ENCODE measurements around the gene PGM3.

PGM3 gene

DNA sequence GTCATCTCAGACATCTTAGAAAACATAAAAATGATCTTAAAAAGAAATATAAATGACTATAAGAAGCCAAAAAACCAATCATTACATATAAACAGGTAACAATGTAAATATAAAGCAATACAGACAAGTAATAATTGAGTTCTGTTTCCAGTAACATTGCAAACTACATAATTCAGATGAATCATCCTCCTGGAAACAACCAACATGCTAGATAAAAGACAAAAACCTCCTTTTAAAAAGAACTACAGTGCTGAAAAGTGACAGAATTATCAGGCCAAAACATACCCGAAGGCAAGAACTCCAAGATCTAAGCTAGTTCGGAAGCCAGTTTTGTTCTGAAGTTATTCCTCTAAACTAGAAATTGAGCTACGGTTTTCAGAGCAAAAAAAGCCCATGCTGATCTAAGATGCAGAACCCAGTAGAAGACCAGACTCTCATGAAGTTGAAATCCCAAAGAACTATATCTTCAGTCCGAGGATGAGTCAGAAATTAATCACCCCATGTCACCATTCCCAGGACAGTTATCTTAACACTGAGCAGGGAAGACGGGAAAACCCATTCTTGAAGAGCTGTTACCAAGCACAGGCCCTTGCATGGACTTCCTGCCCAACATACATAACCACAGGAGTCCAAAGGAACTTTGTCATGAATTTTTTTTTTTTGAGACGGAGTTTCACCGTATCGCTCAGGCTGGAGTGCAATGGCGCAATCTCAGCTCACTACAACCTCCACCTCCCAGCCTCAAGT lies 9.8 kb downstream of the PGM3 start:
- no peak for FAIRE-seq

GRCh38 chr6:83182114-83182513 lies 11.0 kb downstream of the PGM3 start:
- no peak for FAIRE-seq

DNA sequence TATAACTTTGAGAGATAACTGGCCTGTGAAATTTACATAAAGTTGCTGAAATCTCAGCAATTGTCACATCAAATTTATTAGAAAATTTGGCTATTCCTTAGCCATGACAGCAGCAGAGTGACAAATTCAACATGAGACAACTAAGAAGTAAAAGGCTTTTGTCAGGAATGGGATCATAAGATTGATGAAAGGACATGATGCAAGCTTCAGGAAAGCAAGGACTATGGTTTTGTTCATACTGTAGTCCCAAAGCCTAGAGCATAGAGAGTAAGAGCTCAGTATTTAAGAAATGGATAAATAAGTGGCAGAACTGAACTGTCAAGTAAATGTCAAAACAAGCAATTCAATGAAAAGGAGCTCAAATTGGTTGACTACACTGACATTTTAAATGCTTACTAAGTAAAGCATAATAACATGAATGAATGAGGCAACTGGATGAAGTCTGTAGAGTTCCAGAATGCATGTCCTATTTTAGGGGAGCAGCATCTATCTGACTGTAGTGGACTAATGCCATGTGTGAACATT lies 12.6 kb downstream of the PGM3 start:
- no peak for FAIRE-seq

DNA sequence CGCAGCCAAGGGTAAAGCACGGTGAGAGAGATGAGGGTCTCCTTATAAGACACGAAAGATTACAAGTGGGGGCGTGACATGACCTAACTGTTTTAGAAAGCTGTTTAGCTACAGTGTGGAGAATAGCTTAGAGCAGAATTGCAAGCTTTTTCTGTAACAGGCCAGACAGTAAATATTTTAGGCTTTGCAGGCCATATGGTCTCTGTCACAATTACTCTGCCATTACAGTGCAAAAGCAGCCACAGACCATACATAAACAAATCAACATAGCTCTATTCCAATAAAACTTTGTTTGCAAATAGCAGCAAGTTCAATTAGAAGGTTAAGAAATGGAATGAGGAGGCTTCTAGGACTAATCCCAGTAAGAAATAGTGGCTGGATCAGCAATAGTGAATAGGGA lies 16.8 kb downstream of the PGM3 start:
- no peak for FAIRE-seq

- FAIRE-seq: no peak
These were observed 23.6 kb downstream of the PGM3 start for GRCh38 chr6:83169511-83169910.

DNA sequence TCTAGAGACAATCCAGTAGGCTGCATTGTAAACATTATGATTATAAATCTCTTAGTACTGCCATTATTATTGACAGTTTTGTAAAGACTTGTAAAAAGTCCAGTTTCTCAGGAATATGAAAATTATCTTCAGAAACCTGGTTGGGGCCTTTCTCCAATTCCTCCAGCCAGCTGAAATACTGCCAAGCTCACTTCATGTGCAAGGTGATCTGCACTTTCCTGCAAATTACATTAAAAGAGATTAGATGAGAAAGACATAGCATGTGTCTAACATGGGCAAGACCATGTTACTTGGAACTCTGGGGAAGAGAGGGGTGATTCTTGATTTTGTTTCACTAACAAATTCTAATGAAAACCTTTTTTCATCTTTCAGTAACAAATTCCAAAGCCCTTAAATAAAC lies 24.0 kb downstream of the PGM3 start:
- no peak for FAIRE-seq

DNA sequence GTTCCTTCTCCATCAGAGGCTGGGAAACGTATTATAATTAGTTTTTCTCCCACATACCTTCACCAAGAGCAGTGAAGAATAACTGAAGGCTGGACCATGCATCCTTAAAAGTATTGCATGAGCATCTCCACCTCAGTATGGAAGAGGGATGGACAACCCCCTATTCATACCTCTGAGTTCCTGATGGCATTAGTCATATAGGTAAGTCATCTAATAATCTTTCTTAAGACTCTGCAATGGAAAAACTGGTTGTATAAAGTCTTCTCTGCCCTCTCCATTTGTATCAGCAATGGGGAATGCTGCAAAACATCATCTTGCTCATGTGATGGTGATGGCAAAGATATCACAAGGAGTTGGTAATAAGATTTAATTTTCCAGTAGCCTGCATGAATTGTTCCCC lies 24.5 kb downstream of the PGM3 start:
- FAIRE-seq: no peak

DNA sequence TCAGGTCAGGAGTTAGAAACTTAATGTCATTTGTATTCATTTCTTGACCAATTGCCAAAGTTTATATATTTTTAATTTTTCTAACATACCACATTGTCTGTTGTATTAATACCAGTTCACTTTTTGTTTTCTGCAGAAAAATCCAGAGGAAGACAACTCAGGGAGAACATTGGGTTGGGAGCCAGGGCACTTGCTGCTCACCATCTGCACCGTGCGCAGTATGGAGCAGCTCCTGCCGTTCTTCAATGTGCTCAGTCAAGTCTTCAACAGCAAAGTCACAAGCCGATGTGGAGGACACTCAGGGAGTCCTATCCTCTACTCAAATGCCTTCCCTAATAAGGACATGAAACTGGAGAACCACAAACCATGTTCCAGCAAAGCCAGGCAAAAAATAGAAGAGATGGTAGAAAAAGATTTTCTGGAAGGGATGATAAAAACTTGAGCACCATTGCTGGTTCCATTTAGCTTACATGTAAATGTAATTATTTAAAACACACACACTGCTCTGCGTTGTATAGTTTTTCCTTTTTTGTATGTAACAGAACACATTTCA lies 25.3 kb downstream of the PGM3 start:
- FAIRE-seq: no peak

GRCh38 chr6:83160167-83160566 lies 32.9 kb downstream of the PGM3 start:
- FAIRE-seq: no peak

DNA sequence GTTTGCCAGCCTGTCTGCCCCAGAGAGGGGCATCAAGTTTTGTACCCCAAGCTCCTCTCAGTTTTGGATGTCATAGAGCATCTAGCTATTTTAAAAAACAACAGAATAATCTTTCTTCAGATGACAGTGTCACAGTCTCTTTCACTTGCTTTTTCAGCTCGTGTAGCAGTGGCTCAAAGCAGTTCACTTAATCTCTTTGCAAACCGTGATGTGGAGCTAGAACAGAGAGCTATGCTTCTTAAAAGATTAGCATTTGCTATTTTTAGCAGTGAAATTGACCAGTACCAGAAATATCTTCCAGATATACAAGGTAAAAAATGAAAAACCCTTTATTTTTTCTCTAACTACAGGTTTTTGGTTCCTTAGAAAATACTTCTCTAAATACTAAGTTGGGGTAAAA lies 37.3 kb downstream of the PGM3 start:
- no peak for FAIRE-seq

GRCh38 chr6:83153883-83154521 lies 39.1 kb downstream of the PGM3 start:
- no peak for FAIRE-seq

DNA sequence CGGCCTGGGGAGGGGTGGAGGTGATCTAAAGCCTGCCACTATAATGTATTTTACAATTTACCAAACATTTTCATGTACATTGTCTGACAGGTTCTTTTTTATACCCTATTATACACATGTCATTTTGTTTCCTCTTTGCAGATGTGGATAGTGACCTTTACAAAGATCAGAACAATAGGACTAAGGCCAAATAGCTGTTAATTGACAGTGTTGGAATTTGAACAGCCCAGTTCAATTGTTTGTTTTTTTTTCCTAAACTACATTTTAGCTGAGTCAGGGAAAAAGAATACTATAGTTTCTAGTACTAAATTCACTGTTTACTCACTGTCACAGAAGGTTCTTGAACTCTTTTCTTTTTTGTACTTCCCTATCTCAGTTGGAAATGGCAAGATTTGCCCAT lies 40.2 kb downstream of the PGM3 start:
- FAIRE-seq: no peak

- no peak for FAIRE-seq
These were observed 42.0 kb downstream of the PGM3 start for GRCh38 chr6:83151114-83151513.

- FAIRE-seq: no peak
These were observed 54.3 kb downstream of the PGM3 start for GRCh38 chr6:83138758-83139157.

GRCh38 chr6:83138118-83138722 lies 54.8 kb downstream of the PGM3 start:
- FAIRE-seq: no peak

DNA sequence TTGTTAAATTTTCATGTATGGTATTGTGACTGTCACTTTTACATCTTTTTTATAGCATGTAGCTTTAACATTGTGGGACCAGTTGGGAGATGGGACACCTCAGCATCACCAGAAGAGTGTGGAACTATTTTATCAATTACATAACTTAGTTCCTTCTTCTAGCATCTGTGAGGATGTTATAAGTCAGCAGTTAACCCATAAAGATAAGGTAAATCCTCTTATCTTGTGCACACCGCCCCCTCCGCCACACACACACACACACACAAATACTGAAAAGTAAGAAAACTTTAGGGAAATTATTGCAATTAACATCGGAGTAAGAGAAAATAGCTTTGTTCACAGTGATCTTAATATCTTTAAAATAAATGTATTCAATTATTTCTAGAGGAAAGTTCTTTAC lies 60.9 kb downstream of the PGM3 start:
- FAIRE-seq: no peak

DNA sequence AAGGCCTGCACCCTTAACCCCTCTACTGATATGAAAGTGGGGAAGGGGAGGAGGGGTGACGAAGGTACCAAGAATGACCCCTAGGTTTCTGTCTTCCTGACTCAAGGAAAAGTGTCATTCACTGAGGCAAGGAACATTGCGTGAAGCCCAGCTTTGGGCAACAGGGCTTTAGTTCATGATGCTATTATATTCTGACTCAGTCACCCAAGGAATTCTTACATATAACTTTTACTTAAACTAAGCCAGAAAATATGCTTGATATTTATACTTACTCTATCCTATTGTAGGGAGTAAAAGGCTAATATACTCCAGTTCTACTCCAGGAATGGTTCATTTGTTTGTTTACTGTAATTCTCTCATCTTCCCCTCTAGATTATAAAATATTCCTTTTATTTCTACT lies 65.1 kb downstream of the PGM3 start:
- FAIRE-seq: no peak

GRCh38 chr6:83127258-83127657 lies 65.8 kb downstream of the PGM3 start:
- FAIRE-seq: no peak

DNA sequence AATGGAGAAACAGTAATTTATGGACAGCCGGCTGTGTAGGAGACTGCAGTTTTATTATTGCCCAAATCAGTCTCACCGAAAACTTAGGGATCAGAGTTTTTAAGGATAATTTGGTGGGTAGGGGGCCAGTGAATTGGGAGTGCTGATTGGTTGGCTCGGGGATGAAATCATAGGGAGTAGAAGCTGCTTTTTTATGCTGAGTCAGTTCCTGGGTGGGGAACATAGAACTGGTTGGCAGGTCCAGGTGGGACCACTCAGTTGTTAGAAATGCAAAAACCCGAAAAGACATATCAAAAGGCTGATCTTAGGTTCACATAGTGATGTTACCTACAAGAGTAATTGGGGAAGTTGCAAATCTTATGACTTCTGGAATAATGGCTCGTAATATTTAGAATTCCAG lies 66.3 kb downstream of the PGM3 start:
- no peak for FAIRE-seq

DNA sequence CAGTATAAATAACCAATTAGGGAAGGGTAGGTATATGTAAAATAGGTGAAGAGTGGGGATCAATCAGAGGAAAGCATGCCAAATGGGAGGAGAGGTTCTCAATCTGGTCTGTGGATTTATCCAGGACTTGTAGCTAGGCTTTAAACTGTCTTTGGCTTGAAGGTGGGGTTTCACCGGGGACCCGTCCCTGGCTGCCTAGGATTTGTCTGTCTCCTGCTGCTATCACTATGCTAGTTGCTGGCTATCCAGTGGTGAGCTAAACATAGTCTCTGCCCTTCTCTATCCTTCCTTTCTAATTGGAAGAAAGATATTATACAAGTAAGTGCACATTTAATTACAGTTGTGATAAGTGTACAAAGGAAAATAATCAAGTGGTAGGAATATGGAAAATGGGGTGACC lies 66.8 kb downstream of the PGM3 start:
- no peak for FAIRE-seq

DNA sequence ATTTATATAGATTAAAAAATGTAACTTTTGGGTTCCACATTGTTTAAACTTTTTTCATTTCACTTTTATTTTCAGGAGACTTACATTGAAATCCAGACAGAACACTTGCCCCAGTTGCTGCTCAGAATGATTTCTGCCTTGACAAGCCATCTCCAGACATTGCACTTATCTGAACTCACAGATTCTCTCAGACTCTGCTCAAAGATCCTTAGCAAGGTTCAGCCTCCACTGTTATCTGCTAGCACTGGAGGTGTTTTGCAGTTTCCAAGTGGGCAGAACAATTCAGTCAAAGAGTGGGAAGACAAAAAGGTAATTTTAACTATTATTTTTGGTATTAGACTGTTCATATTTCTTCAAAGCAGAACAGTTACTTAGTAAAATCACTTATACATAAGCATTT lies 67.6 kb downstream of the PGM3 start:
- FAIRE-seq: no peak

GRCh38 chr6:83124553-83124952 lies 68.5 kb downstream of the PGM3 start:
- FAIRE-seq: no peak

DNA sequence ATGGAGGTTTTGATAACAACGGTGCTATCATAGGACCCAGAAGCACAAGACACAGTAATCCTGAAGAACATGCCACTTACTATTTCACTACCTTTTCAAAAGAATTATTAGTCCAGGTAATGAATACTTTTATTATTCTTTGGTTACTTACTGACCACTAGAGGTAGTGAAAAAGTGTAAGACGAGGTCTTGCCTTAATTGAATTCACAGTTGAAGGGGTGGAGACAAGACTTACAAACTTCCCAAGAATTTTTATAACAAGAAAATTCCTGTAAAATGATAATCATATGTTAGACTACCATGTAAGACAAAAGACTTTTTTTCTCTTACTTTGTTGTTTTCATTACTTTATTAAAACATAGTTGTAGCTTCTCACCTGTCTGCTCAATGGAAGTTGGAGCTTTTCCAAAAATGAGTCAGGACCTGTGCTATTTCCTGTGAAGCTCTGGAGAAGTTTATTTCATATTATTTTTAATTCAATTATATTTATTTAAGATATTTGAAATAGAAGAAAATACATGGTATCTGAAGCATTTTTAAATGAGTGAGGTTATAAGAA lies 73.2 kb downstream of the PGM3 start:
- FAIRE-seq: no peak

DNA sequence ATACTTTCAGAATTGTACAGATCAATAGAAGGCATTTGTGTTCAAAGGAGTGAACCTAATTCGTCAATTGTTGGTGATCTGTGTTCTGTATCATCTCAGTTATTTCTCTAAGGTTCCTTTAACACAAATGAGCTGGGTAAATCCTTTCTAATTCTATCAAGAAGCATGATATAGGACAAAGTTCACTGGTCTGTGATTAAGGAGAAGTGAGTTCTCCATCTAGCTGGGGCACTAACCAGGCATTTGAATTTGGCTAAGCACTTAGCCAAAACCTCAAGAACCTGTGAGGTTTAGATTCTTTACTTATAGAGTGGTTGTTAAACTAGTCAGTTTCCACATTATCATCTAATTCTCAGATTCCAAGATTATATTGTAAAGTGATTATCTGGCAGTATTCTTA lies 75.3 kb downstream of the PGM3 start:
- no peak for FAIRE-seq
